RWPE2 (cell line): ENCODE measurements around the gene ARL14.

ENCODE experiments used
- ATAC-seq: fragments of 200-7000 bp; cut with Tn5 transposase; 3 replicates; pipeline ENCODE4 v1.9.1; 2021; ENCODE audit warnings: low read depth
- DNase-seq: peaks from one replicate; pipeline ENCODE4 v3.0.0-alpha.2; 2020; ENCODE audit warnings: low spot score
- H3K27ac ChIP-seq: fragments of 450-650 bp; 2 replicates; pipeline ENCODE4 v1.5.1; 2017; ENCODE audit warnings: mild to moderate bottlenecking; ENCODE audit not compliant: poor library complexity, severe bottlenecking
- H3K27me3 ChIP-seq: fragments of 250-450 bp; sonication (Bioruptor Pico); 2 replicates; pipeline ENCODE4 v1.5.1; 2021; ENCODE audit warnings: mild to moderate bottlenecking, moderate library complexity; ENCODE audit not compliant: insufficient read depth, poor library complexity, severe bottlenecking
- H3K36me3 ChIP-seq: fragments of 250-450 bp; sonication (Bioruptor Pico); 2 replicates; pipeline ENCODE4 v1.5.1; 2020; ENCODE audit warnings: low read depth, mild to moderate bottlenecking, moderate library complexity
- H3K4me1 ChIP-seq: fragments of 250-450 bp; sonication (Bioruptor Pico); 2 replicates; pipeline ENCODE4 v1.5.1; 2021; ENCODE audit warnings: mild to moderate bottlenecking, moderate library complexity; ENCODE audit not compliant: insufficient read depth, poor library complexity, severe bottlenecking
- H3K4me3 ChIP-seq: fragments of 250-450 bp; sonication (Bioruptor Pico); 2 replicates; pipeline ENCODE4 v1.5.1; 2021; ENCODE audit warnings: mild to moderate bottlenecking, moderate library complexity; ENCODE audit not compliant: severe bottlenecking
- H3K9me3 ChIP-seq: fragments of 250-450 bp; sonication (Bioruptor Pico); 2 replicates; pipeline ENCODE4 v1.5.1; 2021; ENCODE audit warnings: mild to moderate bottlenecking, moderate library complexity; ENCODE audit not compliant: severe bottlenecking
- TF ChIP-seq, protein P1 (sequence below): fragments of 450-650 bp; IDR thresholded peaks from one replicate; pipeline ENCODE4 v1.5.1; 2017; ENCODE audit warnings: mild to moderate bottlenecking, moderate library complexity; ENCODE audit not compliant: poor library complexity, severe bottlenecking

Gene ARL14

DNA sequence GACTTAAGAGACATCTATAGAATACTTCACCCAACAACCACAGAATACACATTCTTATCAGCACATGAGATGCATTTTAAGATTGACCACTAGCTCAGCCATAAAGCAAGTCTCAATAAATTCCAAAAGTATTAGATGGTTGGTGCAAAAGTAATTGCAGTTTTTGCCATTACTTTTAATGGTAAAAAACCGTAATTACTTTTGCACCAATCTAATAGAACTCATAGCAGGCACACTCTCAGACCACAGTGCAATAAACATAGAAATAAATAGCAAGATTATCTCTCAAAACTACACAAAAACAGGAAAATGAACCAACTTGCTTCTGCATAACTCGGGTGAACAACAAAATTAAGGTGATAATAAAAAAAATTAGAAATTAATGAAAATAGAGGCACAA lies 45.4 kb downstream of the ARL14 start:
- no peaks in the 10 kb centered on the region for H3K9me3 ChIP-seq
- ATAC-seq: no peak
- H3K27ac ChIP-seq: no peak overlapping the region
- H3K36me3 ChIP-seq: no peaks in the 10 kb centered on the region
- no peaks in the 10 kb centered on the region for H3K27me3 ChIP-seq
- TF ChIP-seq, protein P1, sequence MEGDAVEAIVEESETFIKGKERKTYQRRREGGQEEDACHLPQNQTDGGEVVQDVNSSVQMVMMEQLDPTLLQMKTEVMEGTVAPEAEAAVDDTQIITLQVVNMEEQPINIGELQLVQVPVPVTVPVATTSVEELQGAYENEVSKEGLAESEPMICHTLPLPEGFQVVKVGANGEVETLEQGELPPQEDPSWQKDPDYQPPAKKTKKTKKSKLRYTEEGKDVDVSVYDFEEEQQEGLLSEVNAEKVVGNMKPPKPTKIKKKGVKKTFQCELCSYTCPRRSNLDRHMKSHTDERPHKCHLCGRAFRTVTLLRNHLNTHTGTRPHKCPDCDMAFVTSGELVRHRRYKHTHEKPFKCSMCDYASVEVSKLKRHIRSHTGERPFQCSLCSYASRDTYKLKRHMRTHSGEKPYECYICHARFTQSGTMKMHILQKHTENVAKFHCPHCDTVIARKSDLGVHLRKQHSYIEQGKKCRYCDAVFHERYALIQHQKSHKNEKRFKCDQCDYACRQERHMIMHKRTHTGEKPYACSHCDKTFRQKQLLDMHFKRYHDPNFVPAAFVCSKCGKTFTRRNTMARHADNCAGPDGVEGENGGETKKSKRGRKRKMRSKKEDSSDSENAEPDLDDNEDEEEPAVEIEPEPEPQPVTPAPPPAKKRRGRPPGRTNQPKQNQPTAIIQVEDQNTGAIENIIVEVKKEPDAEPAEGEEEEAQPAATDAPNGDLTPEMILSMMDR: no peak
- no peak overlapping the region for H3K4me3 ChIP-seq
- DNase-seq: no peak
- no peaks in the 10 kb centered on the region for H3K4me1 ChIP-seq

- Histone ChIP-seq H3K4me3 (no peak overlapping the region), H3K9me3 (no peaks in the 10 kb centered on the region), H3K27ac (no peak overlapping the region), H3K27me3 (no peaks in the 10 kb centered on the region), H3K36me3 (no peaks in the 10 kb centered on the region), H3K4me1 (no peaks in the 10 kb centered on the region)
- DNase-seq: no peak
- TF ChIP-seq, protein P1: no peak
- 0 out of 3 replicates have a peak, but pooled peaks have one; percentile 35 for ATAC-seq
Observed at GRCh38 chr3:160725338-160725737, 48.4 kb downstream of the ARL14 start.
